ENCODE measurements around the gene LRRC8C.

DNA sequence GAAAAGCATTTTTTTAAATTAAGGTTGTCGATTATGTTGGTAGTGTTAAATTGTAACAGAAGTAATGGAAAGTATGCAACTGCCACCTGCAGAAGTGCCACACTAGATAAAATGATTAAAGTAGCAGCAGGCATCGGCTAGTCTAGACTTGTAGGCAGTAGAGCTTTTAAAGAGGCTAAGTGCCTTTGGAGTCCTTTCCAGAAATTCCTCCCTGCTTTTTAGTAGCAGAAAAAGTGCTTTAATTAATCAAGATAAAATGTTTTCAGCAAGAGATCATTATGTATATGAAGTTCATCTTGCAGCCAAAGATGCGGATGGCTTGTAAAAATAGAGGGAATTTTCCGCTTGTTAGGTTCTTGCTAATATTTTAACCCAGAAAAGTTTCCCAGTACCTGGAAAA, 100.8 kb downstream of the LRRC8C start:
- TF ChIP-seq, protein P1, sequence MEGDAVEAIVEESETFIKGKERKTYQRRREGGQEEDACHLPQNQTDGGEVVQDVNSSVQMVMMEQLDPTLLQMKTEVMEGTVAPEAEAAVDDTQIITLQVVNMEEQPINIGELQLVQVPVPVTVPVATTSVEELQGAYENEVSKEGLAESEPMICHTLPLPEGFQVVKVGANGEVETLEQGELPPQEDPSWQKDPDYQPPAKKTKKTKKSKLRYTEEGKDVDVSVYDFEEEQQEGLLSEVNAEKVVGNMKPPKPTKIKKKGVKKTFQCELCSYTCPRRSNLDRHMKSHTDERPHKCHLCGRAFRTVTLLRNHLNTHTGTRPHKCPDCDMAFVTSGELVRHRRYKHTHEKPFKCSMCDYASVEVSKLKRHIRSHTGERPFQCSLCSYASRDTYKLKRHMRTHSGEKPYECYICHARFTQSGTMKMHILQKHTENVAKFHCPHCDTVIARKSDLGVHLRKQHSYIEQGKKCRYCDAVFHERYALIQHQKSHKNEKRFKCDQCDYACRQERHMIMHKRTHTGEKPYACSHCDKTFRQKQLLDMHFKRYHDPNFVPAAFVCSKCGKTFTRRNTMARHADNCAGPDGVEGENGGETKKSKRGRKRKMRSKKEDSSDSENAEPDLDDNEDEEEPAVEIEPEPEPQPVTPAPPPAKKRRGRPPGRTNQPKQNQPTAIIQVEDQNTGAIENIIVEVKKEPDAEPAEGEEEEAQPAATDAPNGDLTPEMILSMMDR (IDR thresholded peaks at IDR 0.05) = no peak
- no peak for TF ChIP-seq EZH2phosphoT487 (IDR thresholded peaks at IDR 0.05)
